GM19351 (cell line): ENCODE measurements around the gene MLPH.
"Not testable (repeated sequence)": the region's sequence is repeated elsewhere in the genome, so short reads cannot be mapped to it uniquely, and the experiment has no call there.

ENCODE experiments used
- ATAC-seq: cut with Tn5 transposase; IDR thresholded peaks from one replicate; pipeline ENCODE4 v1.9.1; 2021; ENCODE audit warnings: mild to moderate bottlenecking, moderate library complexity; ENCODE audit not compliant: unreplicated experiment

Gene MLPH

GRCh38 chr2:237577458-237577857, 90.4 kb downstream of the MLPH start:
- no peak for ATAC-seq

GRCh38 chr2:237577956-237578870, 91.2 kb downstream of the MLPH start:
- no peak for ATAC-seq

- ATAC-seq, result no peak
These were observed 94.3 kb downstream of the MLPH start for GRCh38 chr2:237581326-237581725.

- ATAC-seq, result no peak
These were observed 95.0 kb downstream of the MLPH start for GRCh38 chr2:237581751-237582746.

GRCh38 chr2:237583385-237584295, 96.6 kb downstream of the MLPH start:
- no peak for ATAC-seq

- no peak for ATAC-seq
These were observed 98.7 kb downstream of the MLPH start for GRCh38 chr2:237585590-237586221.

GRCh38 chr2:237588044-237588696, 101.1 kb downstream of the MLPH start:
- no peak for ATAC-seq

GRCh38 chr2:237590272-237591140, 103.5 kb downstream of the MLPH start, which contains the start of gene RAB17:
RAB17 (minus strand) TSS chr2:237590734; CDS start chr2:237586154, 4,580 bp downstream.
- no peak for ATAC-seq

- ATAC-seq, result no peak
These were observed 104.3 kb downstream of the MLPH start for GRCh38 chr2:237591141-237591881.

- no peak for ATAC-seq
These were observed 105.5 kb downstream of the MLPH start for GRCh38 chr2:237592425-237592980.

- no peak for ATAC-seq
These were observed 106.0 kb downstream of the MLPH start for GRCh38 chr2:237593036-237593435.

GRCh38 chr2:237593596-237594320, 106.7 kb downstream of the MLPH start:
- no peak for ATAC-seq

GRCh38 chr2:237594514-237594871, 107.4 kb downstream of the MLPH start:
- no peak for ATAC-seq

GRCh38 chr2:237595829-237596519, 108.9 kb downstream of the MLPH start:
- ATAC-seq, result not testable (repeated sequence)

GRCh38 chr2:237596520-237597195, 109.6 kb downstream of the MLPH start:
- no peak for ATAC-seq
